ENCODE data around the gene TACR1. TPM values are rescaled to one million over a fixed set of nuclear protein-coding genes. Genes with fewer than 3 reads are reported as not detected.

Gene TACR1
- total RNA-seq, 1 experiment from 2014 or later: not detected

DNA sequence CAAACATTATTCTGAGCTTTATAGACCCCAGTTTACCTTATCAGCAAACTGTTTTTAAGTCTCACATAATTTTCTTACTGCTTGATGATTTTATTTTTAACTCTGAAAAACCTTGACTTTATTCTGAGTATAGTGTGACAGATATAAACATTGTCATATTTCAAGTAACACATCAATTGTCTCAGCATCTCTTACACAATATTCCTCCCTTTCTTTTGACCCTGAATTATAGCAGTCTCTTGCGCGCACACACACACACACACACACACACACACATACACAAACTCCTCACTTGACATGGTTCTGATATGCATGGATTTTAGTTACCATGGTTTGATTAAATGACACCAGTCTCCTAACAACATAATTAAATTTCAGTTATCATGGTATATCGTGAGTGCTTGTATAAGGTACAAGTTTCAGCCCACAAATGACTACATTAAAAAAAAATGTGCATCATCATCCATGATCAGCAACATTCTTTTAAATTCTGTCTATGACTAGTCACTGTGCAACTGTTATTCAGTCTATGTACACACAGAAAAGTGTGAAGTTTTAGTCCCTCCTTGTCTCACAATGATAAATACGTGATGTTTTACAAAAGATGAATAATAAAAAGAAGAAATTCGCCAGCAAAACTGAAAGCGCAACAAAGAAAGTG is 39.5 kb upstream of the TACR1 start:
- TF ChIP-seq JUND (IDR thresholded peaks at IDR 0.05) (no peak), EZH2 (IDR thresholded peaks at IDR 0.05) (no peak), SIN3A (IDR thresholded peaks at IDR 0.05; ENCODE audit: low read depth) (no peak)
- TF ChIP-seq, protein P1, sequence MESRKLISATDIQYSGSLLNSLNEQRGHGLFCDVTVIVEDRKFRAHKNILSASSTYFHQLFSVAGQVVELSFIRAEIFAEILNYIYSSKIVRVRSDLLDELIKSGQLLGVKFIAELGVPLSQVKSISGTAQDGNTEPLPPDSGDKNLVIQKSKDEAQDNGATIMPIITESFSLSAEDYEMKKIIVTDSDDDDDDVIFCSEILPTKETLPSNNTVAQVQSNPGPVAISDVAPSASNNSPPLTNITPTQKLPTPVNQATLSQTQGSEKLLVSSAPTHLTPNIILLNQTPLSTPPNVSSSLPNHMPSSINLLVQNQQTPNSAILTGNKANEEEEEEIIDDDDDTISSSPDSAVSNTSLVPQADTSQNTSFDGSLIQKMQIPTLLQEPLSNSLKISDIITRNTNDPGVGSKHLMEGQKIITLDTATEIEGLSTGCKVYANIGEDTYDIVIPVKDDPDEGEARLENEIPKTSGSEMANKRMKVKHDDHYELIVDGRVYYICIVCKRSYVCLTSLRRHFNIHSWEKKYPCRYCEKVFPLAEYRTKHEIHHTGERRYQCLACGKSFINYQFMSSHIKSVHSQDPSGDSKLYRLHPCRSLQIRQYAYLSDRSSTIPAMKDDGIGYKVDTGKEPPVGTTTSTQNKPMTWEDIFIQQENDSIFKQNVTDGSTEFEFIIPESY (IDR thresholded peaks at IDR 0.05; ENCODE audit: extremely low read depth, insufficient replicate concordance, low read length): no peak
- RAD21 ChIA-PET (ENCODE audit: low non-redundant PET in 1 of 2, low total read pairs in 2 of 2, uncharacterized antibody in 2 of 2, unreplicated experiment in 2 of 2): no interaction called here

DNA sequence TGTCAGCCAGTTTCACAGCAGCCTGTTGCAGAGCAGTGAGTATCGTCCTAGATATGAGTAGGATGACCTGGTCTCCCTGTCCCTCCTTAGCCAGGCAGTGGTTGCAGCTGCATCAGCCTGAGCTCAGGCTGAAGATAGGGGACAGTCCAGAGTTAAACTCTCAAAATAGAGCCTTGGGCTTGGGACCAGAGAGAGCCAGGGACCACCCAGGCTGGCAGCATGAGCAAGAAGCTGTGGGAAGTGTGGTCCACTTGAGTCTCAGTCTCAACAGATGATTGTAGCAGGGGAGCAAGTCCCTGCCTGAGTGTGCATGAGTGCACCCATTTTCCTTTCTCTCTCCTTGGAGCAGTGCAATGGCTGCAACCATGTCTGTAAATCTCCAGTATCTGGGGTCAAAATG is 38.0 kb upstream of the TACR1 start:
- H3K27ac ChIP-seq (ENCODE audit: low read depth, low read length): no peak overlapping the region
- RAD21 ChIA-PET (ENCODE audit: low non-redundant PET in 1 of 2, low total read pairs in 2 of 2, uncharacterized antibody in 2 of 2, unreplicated experiment in 2 of 2): no interaction called here
- H3K27me3 ChIP-seq (ENCODE audit: insufficient read depth, low read length): 0 out of 2 replicates have a peak, but pooled peaks cover 6% of the 10 kb centered on the region
- H3K4me3 ChIP-seq (replicated peaks in 1 of 2; ENCODE audit: low read depth in 1 of 2, low read length in 2 of 2): no peak overlapping the region
- H3K4me1 ChIP-seq (ENCODE audit: control insufficient read depth in 1 of 2, insufficient read depth in 2 of 2, low read length in 2 of 2): no peaks in the 10 kb centered on the region
- no peak overlapping the region for H2AFZ ChIP-seq (ENCODE audit: low read depth, low read length, poor library complexity, severe bottlenecking)
- H3K79me2 ChIP-seq (ENCODE audit: insufficient read depth, low read length): no peaks in the 10 kb centered on the region
- CTCF ChIA-PET: no interaction called here
- intact Hi-C loops (cut with micrococcal nuclease): no loop called here
- no peaks in the 10 kb centered on the region; a peak in 1 of 4 replicates for H3K36me3 ChIP-seq (ENCODE audit: control insufficient read depth in 1 of 2, insufficient read depth in 2 of 2, low read length in 2 of 2)
- H3K9me2 ChIP-seq (ENCODE audit: insufficient read depth): no peaks in the 10 kb centered on the region
- H4K20me1 ChIP-seq (ENCODE audit: insufficient read depth): no peaks in the 10 kb centered on the region
- no TSS peak for BruUV-seq (replicated peaks)
- ATAC-seq: no peak
- DNase-seq (ENCODE audit: low read depth, low spot score): no peak
- POLR2A ChIA-PET: no interaction called here
- no peak overlapping the region for H3K9ac ChIP-seq (ENCODE audit: low read length)
- H3K4me2 ChIP-seq (ENCODE audit: low read length): no peak overlapping the region
- no peaks in the 10 kb centered on the region for H3K9me3 ChIP-seq (ENCODE audit: control insufficient read depth in 1 of 2, insufficient read depth in 1 of 2, low read depth in 1 of 2, low read length in 2 of 2)
- no peak for TF ChIP-seq SP1 (IDR thresholded peaks at IDR 0.05; ENCODE audit: low read depth)
- no peak for TF ChIP-seq FOSL1 (IDR thresholded peaks at IDR 0.05; ENCODE audit: low read depth)
- TF ChIP-seq EZH2 (IDR thresholded peaks at IDR 0.05): no peak
- TF ChIP-seq, protein P2, sequence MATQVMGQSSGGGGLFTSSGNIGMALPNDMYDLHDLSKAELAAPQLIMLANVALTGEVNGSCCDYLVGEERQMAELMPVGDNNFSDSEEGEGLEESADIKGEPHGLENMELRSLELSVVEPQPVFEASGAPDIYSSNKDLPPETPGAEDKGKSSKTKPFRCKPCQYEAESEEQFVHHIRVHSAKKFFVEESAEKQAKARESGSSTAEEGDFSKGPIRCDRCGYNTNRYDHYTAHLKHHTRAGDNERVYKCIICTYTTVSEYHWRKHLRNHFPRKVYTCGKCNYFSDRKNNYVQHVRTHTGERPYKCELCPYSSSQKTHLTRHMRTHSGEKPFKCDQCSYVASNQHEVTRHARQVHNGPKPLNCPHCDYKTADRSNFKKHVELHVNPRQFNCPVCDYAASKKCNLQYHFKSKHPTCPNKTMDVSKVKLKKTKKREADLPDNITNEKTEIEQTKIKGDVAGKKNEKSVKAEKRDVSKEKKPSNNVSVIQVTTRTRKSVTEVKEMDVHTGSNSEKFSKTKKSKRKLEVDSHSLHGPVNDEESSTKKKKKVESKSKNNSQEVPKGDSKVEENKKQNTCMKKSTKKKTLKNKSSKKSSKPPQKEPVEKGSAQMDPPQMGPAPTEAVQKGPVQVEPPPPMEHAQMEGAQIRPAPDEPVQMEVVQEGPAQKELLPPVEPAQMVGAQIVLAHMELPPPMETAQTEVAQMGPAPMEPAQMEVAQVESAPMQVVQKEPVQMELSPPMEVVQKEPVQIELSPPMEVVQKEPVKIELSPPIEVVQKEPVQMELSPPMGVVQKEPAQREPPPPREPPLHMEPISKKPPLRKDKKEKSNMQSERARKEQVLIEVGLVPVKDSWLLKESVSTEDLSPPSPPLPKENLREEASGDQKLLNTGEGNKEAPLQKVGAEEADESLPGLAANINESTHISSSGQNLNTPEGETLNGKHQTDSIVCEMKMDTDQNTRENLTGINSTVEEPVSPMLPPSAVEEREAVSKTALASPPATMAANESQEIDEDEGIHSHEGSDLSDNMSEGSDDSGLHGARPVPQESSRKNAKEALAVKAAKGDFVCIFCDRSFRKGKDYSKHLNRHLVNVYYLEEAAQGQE (IDR thresholded peaks at IDR 0.05; ENCODE audit: low read depth): no peak
- no peak for TF ChIP-seq ZFX (IDR thresholded peaks at IDR 0.05)
- no peak for TF ChIP-seq SRF (IDR thresholded peaks at IDR 0.05; ENCODE audit: low read depth)
- TF ChIP-seq, protein P1 (IDR thresholded peaks at IDR 0.05; ENCODE audit: extremely low read depth, insufficient replicate concordance, low read length): no peak
- no peak for TF ChIP-seq POLR2A (IDR thresholded peaks at IDR 0.05; ENCODE audit: borderline replicate concordance, extremely low read depth, insufficient read depth, insufficient read length)
- TF ChIP-seq, protein P3, sequence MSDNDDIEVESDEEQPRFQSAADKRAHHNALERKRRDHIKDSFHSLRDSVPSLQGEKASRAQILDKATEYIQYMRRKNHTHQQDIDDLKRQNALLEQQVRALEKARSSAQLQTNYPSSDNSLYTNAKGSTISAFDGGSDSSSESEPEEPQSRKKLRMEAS (IDR thresholded peaks at IDR 0.05): no peak
- no peak for TF ChIP-seq POLR2AphosphoS5 (IDR thresholded peaks at IDR 0.05; ENCODE audit: low read depth, low read length)
- TF ChIP-seq CEBPB (IDR thresholded peaks at IDR 0.05; ENCODE audit: low read depth): no peak

More for the DNA sequence above, 39.5 kb upstream of the TACR1 start:
- Histone ChIP-seq H3K4me1 (ENCODE audit: control insufficient read depth in 1 of 2, insufficient read depth in 2 of 2, low read length in 2 of 2) (no peaks in the 10 kb centered on the region), H3K9me2 (ENCODE audit: insufficient read depth) (no peaks in the 10 kb centered on the region), H2AFZ (ENCODE audit: low read depth, low read length, poor library complexity, severe bottlenecking) (no peak overlapping the region), H3K27me3 (ENCODE audit: insufficient read depth, low read length) (0 out of 2 replicates have a peak, but pooled peaks cover 6% of the 10 kb centered on the region), H3K9ac (ENCODE audit: low read length) (no peak overlapping the region), H3K79me2 (ENCODE audit: insufficient read depth, low read length) (no peaks in the 10 kb centered on the region), H3K27ac (ENCODE audit: low read depth, low read length) (no peak overlapping the region), H4K20me1 (ENCODE audit: insufficient read depth) (no peaks in the 10 kb centered on the region), H3K4me2 (ENCODE audit: low read length) (no peak overlapping the region), H3K36me3 (ENCODE audit: control insufficient read depth in 1 of 2, insufficient read depth in 2 of 2, low read length in 2 of 2) (no peaks in the 10 kb centered on the region; a peak in 1 of 4 replicates), H3K4me3 (replicated peaks in 1 of 2; ENCODE audit: low read depth in 1 of 2, low read length in 2 of 2) (no peak overlapping the region), H3K9me3 (ENCODE audit: control insufficient read depth in 1 of 2, insufficient read depth in 1 of 2, low read depth in 1 of 2, low read length in 2 of 2) (no peaks in the 10 kb centered on the region)
- ChIA-PET CTCF (no interaction called here), POLR2A (no interaction called here)
- ATAC-seq: no peak
- intact Hi-C loops (cut with micrococcal nuclease): no loop called here
- BruUV-seq (replicated peaks): no TSS peak
- no peak for DNase-seq (ENCODE audit: low read depth, low spot score)

Measured in HCT116 (cell line).